Nasal cavity respiratory epithelium epithelial cell of viscerocranial mucosa (primary cell): ENCODE measurements around the gene MAGEE1. TPM values are rescaled to one million over a fixed set of nuclear protein-coding genes. Genes with fewer than 3 reads are reported as not detected.

Experiments used
- total RNA-seq: library from RNA; depleted of rRNA; stranded (reverse); fragments of >200 nt; gene quantifications from 2 replicates; pipeline ENCODE4 v1.2.3, GENCODE V29; 2014

Gene MAGEE1, protein sequence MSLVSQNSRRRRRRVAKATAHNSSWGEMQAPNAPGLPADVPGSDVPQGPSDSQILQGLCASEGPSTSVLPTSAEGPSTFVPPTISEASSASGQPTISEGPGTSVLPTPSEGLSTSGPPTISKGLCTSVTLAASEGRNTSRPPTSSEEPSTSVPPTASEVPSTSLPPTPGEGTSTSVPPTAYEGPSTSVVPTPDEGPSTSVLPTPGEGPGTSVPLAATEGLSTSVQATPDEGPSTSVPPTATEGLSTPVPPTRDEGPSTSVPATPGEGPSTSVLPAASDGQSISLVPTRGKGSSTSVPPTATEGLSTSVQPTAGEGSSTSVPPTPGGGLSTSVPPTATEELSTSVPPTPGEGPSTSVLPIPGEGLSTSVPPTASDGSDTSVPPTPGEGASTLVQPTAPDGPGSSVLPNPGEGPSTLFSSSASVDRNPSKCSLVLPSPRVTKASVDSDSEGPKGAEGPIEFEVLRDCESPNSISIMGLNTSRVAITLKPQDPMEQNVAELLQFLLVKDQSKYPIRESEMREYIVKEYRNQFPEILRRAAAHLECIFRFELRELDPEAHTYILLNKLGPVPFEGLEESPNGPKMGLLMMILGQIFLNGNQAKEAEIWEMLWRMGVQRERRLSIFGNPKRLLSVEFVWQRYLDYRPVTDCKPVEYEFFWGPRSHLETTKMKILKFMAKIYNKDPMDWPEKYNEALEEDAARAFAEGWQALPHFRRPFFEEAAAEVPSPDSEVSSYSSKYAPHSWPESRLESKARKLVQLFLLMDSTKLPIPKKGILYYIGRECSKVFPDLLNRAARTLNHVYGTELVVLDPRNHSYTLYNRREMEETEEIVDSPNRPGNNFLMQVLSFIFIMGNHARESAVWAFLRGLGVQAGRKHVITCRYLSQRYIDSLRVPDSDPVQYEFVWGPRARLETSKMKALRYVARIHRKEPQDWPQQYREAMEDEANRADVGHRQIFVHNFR
- total RNA-seq, result 0.34 and 1.6 TPM in 2 replicates

DNA sequence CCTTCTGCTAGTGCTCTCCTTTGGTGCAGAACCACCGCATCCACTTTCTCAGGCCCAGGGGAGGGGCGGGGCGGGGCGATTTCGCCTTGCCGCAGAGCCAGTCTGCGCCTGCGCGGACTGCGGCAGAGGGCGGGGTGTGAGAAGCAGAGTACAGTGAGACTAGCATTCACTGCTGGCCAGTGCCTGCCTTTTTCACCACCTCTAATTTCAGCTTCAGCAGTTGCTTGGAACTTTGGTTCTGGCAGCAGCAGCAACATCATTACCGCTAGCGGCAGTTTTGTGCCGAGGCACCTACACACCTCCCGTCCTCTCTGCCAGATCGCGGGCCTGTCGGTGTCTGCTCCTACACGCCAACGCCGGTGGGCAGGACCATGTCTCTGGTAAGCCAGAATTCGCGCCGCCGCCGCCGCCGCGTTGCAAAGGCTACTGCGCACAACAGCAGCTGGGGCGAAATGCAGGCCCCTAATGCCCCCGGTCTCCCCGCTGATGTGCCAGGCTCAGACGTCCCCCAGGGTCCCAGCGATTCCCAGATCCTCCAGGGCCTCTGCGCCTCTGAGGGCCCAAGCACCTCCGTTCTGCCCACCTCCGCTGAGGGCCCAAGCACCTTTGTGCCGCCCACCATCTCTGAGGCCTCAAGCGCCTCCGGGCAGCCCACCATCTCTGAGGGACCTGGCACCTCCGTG is at the start of gene MAGEE1:
TSS of gene MAGEE1 (plus strand) at position 151 of the 683 bp plus-strand sequence. CDS start at position 372, 221 bp downstream.

